Left renal pelvis (tissue), 4 donors: ENCODE results near the gene CHST3. TPM values are rescaled to one million over a fixed set of nuclear protein-coding genes. Genes with fewer than 3 reads are reported as not detected.
"Not testable (repeated sequence)": the region's sequence is repeated elsewhere in the genome, so short reads cannot be mapped to it uniquely, and the experiment has no call there.

Experiments used
- DNase-seq, 4 donors: peaks; one replicate each; pipeline ENCODE4 v3.0.0-alpha.2; 2013; ENCODE audit warnings: low read depth in 4 of 4, low spot score in 3 of 4
- polyA plus RNA-seq, 4 donors: library from polyadenylated mRNA; unstranded; fragments of 120-200 nt; gene quantifications; one replicate each; pipeline ENCODE4 v1.2.1, GENCODE V29; 2013; ENCODE audit not compliant: insufficient read length in 4 of 4

CHST3 gene
- 10 to 100 TPM; 15.9 to 19.9 (median 18.7) TPM for polyA plus RNA-seq

GRCh38 chr10:71964098-71964742 is at the start of gene CHST3:
Gene CHST3 (plus strand): TSS chr10:71964395. CDS start chr10:72005843, 41,448 bp downstream.
- DNase-seq = peak in 1 of 4 donors; percentile 59

DNA sequence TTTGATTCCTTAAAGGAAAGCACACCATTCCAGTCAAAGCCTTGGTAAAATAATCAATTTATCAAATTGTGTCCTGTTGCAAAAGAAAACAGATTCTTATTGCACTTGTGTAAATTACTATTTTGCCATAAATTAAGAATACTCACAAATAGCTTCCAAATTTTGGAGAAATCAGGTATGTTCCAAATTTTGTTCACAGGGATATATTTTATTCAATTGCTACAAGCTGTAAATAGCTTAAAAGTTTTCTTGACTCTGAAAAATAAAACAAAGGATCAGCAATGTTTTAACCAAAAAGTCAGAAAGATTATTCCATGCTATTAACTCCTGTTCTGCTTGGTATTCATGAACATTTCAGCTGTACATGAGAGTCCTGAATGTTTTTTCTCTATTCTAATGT is 47.4 kb upstream of the CHST3 start:
- no peak for DNase-seq

GRCh38 chr10:71918992-71919391 is 45.2 kb upstream of the CHST3 start:
- no peak for DNase-seq

- not testable (repeated sequence) for DNase-seq
These were observed 44.1 kb upstream of the CHST3 start for GRCh38 chr10:71919956-71920539.

GRCh38 chr10:71920540-71921323 is 43.5 kb upstream of the CHST3 start:
- DNase-seq = no peak

DNA sequence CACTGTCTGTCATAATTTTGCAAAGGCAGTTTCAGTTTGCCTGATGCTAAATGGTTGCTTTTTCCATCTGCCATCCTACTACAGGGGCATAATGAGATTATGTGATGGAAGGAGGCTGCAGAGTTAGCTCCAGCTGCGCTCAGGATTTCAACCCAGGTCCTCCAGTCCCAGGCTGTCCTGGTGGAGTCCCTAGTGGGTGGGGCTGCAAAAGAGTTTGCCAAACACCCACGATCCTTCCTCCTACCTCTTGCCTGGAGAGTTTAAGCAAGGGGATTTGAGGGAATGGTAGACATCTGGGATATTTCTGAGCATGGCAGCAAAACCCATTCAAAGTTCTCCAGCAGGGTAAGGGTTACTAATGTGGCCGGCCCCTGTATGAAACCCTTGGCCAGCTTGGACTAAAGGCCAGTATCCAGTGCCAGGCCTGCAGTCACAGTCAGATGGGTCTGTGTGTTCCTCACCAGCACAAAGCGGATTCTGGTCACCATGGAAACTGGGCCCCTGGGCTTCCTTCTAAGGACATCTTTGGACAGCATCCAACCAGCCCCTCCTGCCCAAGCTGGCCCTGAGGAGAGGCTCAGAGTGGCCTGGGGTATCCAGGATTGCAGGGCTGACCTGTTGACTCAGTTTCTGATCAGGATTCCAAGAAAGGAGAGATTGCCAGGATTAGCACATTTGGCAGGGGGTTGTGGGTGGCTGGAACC is 42.7 kb upstream of the CHST3 start:
- peak in 2 of 4 donors; percentile 37 to 40 for DNase-seq

DNA sequence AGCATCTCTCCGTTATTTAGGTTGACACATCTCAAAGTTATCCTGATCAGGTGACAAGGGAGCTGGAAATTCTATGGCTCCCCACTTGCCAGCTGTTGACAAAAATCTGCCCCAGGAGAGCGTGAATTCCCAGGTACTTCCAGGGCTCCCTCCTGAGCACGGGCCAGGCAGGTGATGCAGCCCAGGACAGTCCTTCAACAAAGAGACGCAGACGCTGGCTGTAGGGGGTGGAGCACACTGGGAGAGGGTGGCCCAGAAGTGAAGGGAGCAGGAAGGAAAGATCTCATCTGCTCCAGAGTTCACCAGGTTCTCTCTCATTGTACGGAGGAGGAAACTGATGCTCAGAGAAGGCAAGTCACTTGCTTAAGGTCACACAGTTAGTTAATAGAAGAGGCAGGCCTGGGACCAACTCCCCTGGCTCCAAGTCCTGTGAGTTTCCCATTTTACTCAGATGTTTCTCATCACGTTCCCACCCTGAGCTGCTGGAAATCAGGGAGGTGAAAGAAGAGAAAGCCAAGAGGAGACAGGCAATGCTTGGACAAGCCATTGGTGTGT is 41.0 kb upstream of the CHST3 start:
- no peak for DNase-seq

DNA sequence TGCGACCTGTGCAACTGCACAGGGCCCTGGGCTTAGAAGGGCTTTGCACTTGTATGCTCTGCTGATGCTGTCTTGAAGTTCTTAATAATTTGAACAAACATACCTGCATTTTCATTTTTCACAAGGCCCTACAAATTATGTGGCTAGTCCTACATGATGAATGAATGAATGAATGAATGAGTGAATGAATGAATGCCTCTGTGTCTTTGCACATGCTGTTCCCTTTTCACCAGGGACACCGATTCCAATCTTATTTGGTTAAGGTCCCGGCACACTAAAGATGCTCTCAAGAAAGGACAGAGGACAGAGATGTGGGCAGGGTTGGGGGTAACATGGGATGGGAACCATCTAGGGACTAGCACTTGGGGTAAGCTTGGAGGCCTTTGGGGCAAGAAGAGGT is 39.4 kb upstream of the CHST3 start:
- no peak for DNase-seq

DNA sequence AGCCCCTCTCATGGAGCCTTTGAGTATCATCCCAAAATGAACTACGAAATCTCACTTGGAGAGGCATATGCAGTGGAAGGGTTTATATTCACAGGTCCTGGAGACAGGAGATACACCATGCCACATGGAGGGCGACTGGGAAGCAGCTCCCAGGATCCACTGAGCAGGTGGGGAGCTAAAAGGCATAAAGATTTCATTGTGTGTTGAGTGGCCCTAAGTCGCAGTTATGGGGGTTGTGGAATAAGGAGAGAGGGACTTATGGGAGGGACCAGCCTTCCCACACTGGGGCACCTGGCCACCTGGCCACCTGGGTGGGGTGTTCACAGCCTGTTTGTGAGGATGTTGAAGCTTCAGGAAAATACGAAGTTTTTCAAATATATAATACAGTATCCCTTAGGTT is 37.0 kb upstream of the CHST3 start:
- no peak for DNase-seq

- DNase-seq = no peak
These were observed 36.2 kb upstream of the CHST3 start for GRCh38 chr10:71927776-71928592.

DNA sequence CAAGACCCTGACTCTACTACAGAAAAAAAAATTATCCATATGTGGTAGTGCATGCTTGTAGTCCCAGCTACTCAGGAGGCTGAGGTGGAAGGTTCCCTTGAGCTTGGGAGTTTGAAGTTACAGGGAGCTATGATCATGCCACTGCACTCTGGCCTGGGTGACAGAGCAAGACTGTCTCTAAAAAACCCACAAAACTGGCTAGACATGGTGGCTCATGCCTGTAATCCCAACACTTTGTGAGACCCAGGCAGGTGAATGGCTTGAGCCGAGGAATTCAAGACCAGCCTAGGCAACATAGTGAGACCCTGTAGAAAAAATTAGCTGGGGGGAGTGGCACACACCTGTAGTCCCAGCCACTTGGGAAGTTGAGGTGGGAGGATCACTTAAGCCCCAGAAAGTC is 32.9 kb upstream of the CHST3 start:
- no peak for DNase-seq

GRCh38 chr10:71933651-71934050 is 30.5 kb upstream of the CHST3 start:
- no peak for DNase-seq

- DNase-seq = no peak
These were observed 26.0 kb upstream of the CHST3 start for GRCh38 chr10:71938211-71938610.

- DNase-seq = no peak
These were observed 24.9 kb upstream of the CHST3 start for GRCh38 chr10:71939304-71939703.

- no peak for DNase-seq
These were observed 24.2 kb upstream of the CHST3 start for GRCh38 chr10:71939861-71940474.

DNA sequence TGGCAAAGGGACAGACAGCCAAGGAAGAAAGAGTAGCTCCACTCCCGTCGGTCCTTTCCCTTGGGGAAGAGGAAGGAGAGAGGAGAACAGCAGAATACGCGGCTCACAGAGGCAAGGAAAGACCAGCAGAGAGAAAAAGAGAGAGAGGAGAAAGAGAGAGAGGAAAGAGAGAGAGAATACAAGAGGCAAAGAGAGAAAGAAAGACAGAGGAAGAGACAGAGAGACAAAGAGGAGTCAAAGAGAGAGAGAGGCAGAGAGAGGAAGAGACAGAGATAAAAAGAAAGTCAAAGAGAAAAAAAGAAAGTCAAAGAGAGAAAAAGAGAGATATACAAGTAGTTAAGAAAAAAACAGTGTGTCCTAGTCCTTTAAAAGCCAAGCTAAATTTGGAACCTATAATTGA is 23.4 kb upstream of the CHST3 start:
- no peak for DNase-seq

- no peak for DNase-seq
These were observed 22.9 kb upstream of the CHST3 start for GRCh38 chr10:71941318-71941717.

GRCh38 chr10:71945819-71946474 is 18.2 kb upstream of the CHST3 start:
- no peak for DNase-seq

DNA sequence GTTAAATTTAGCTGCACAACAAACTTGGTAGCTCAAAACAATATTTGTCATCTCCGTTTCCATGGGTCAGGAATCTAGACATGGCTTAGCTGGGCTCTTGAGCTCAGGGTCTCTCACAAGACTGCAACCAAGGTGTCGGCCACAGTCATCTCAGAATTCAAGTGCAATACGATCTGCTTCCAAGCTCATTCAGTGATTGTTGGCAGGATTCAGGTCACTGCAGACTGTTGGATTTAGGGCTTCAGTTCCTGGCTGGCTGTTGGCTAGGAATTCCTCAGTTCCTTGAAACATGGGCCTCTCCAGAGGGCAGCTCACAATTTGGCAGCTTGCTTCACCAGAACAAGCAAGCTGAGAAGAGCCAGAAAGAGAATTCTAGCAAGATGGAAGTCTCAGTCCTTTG is 17.5 kb upstream of the CHST3 start:
- no peak for DNase-seq
